Activated naive CD4-positive, alpha-beta T cell treated with Interleukin-2 at 50 U/mL for 16 hours (primary cell): ENCODE results near the gene THRB.

Experiments
- DNase-seq: peaks from one replicate; pipeline ENCODE4 v3.0.0-alpha.2; 2020

The THRB gene

DNA sequence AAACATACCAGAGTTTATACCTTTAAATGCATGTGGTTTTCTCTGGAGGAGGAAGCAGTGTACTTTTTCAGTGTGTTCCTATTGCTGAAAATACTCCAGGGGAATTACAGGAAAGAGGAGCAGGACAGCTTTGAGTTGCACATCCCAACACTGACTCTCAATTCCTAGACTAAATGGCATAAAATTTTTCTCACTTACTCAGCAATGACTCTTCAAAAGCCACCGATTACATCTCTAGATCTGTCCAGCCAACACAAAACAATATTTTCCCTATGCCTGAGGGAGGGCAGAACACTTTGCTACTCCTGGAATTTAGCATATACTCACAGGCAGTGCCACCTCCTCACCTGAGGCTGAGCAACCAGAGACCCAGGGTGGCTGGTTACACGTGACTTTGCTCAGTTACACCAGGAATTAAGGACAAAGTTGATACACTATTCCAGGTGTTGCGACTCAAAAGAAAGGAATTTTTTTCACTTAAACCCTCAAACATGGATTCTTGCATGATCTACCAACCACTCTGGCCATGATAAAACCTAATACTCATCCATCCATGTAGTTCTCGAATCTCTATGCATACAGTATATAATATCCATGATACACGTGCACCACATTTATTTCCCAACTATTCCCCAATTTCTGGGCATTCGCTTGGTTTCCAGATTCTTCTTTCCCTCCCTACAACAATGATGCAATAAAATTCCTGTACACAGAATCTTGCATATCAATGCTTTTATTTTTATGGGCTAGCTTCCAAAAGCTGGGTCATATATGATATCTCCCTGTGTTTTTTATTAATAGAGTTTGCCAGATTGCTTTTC lies 194.6 kb downstream of the THRB start:
- no peak for DNase-seq

DNA sequence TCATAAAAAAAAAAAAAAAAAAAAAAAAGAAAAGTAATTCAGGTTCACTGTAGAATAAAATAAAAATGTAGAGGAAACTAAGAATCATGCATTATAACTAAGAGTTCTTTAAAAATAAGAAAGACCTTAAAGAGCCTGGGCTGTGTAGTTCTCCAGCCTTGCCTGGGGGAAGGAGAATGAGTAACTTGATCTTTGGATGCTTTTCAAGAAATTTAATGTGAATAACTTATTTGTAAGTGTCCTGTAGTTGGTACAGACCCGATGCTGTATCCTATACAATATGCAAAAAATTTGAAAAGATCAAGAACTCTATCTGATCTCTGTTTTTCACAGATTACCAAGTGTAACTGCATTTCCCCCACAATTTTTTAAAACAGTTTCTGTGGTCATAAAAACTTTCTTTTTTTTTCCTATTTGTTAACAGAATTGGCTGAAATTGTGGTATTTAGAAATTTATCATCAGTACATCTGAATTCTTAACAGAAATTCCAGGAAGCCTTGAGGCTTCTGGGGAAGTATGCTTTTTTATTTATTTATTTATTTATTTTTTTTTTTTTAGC lies 195.3 kb downstream of the THRB start:
- no peak for DNase-seq

DNA sequence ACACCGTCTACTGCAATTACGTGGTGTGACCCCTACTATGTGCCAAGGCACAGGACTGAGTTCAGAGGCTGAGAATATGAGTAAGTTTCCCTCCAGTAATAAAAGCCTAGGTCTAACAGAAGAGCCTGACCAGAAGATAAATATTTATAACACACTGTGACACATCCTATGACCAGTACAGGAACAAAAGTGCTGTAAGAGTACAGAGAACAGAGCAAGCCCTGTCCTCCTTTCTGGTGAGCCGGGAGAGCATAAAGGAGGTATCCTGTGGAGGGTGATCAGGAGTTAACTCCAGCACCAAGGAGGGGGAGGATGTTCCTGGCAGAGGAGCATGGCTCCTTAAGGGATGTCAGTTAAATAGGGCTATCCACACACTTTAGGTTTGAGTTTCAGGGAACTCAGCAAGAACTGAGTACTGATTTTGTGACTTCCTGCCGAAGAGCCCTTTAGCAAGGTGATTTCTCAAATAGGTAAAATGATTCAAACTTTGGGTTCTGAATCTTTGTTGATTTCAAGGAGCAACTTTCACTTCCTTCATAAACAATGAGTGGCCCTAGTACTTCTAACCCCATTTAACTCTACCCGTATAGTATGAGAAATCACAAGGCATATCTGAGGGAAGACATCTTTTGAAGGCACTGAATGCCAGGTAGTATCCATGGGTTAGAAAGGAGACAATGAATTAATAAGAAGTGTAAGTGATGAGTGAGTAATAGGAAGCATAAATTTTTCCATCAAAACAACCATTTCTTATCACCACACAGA lies 198.0 kb downstream of the THRB start:
- no peak for DNase-seq

GRCh38 chr3:24294150-24294549 lies 200.5 kb downstream of the THRB start:
- no peak for DNase-seq

DNA sequence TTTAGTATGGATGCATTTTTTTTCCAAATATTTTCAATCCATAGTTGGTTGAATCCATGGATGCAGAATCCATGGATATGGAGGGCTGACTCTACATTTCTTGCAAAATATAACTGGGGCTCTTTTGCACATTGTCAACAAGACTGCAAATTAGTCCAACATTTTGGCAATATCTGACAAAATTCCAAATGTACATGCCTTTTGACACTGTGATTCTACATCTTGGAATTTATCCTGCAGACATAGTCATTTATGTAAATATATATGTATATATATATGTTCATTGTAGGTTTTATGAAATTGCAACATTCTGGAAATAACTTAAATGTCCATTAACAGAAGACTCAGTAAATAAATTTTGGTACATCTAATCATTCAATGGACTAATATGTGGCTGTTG lies 203.0 kb downstream of the THRB start:
- DNase-seq: no peak

DNA sequence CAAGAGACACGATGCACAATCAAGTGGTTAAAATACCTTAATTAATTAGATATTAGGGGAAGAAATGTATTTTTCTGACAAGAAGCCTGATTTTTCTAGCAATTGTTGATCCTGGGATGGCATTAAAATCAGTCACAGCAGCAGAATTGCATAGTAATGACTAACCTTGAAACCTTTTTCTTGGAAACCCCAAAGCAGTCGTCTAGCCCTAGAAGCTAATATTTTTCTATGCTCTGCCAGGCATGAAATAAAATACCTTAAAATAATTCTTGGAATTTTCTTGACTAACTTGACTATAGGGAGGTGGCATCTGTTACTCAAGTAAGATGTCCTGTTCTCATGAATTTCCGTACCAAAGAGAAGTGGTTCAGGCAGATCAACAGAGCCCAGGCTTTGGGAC lies 204.1 kb downstream of the THRB start:
- DNase-seq: no peak

GRCh38 chr3:24288496-24289236 lies 206.0 kb downstream of the THRB start:
- DNase-seq: no peak

DNA sequence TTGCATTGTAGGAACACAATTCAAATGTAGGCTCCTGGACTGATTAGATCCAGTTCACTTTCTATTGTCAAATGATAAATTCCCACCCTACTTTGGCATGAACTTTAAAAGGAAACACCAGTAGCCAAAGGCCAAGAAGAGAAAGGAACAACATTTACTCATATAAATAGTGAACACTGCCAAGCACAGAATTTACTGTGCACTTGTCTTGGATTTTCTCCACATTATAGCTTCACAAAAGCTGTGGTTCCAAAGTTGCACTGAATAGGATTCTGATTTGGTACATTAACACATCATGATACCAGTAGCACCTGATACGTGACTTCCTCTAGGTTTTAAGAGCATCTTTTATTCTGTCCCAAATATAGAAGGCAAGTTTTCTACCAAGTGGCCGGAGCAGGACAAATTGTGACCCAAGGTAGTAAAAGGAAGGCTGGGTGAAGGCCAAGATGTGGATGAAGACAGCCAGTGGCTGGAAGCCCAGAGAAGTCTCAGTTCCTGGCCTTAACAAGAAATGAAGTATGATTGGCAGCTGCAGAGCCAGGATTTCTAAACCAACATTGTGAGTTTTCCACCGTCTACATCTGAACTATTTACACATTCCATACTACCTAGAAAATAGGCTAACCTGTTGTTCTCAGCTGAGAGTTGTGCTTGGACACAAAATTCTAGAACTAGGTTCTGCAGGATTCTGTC lies 206.7 kb downstream of the THRB start:
- no peak for DNase-seq

GRCh38 chr3:24286405-24286804 lies 208.2 kb downstream of the THRB start:
- no peak for DNase-seq

- DNase-seq: no peak
These were observed 216.1 kb downstream of the THRB start for GRCh38 chr3:24278543-24278942.

DNA sequence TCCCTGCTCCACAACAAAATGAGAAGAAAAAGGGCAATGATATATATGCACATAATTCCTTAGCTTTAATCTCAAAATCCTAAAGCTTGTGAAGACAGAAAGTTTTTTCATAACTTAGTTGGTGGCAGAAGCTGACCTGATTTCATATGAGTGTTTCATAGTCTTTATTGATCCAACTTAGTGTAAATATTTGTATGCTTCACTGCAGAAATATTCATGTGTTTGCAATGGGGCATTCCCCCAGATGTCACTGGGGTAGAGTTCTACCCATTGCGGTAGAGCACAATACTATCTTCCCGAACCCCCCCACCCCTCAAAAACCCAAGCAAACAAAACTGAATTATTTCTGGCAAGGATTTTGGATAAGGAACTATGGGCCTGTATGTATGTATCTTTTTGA lies 221.2 kb downstream of the THRB start:
- no peak for DNase-seq

GRCh38 chr3:24272875-24273274 lies 221.8 kb downstream of the THRB start:
- no peak for DNase-seq

- DNase-seq: no peak
These were observed 222.2 kb downstream of the THRB start for GRCh38 chr3:24272408-24272807.

- DNase-seq: no peak
These were observed 223.4 kb downstream of the THRB start for GRCh38 chr3:24271228-24271627.

GRCh38 chr3:24270744-24271143 lies 223.9 kb downstream of the THRB start:
- DNase-seq: no peak

DNA sequence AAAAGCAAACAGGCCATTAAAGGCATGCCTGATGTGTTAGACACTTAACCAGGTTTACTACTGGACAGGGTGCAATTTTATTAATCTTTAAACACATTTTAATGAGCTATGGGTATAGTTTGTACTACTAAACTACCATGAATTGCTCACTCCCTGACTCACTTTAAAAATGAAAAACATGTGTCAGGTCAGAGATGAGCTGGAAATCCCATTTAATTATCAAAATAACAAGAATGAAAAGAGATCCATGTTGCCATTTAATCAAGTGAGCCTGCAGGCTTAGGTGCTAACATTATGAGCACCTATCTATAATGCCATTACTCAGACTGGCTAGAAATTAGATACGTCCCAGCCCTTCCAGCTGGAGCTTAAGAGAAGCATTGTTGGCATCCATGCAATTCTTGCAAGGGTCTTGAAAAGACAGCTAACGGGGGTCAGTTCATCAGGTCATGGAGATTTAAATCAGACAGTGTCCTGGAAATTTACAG lies 224.4 kb downstream of the THRB start:
- no peak for DNase-seq

DNA sequence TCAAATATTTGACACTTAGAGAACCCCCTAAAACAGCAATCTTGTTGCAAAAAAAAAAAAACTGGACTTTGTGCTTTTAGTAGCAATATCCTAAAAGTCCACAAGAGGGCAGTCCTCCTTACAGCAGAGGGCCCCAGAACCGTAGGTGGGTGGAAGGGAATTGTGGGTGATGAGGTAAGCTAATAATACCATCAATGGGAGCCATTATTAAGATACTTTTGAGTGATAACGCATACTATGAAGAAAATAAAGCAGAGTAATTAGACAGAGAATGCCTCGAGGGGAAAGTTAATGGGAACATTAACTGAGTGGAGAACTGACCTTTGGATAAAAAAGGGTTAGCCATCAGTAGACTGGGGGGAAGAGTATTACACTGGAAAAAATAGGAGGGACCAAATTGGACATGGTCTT lies 229.9 kb downstream of the THRB start:
- no peak for DNase-seq

DNA sequence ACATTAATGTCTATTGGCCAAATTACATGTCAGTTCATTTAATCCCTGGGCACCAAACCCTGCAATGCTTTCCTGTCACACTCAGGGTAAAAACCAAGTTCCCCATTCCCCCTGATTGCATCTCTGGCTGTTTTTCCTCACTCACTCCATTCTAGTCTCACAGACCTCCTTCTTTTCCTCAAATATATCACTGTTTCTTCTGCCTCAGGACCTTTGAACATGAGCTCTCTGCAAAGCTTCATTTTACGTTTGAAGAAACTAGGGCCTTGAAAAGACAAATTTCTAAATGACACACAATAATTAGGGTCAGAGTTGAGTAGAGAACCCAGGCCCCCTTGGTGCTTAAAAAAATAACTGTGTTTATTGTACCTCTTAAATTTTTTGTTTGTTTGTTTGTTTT lies 230.6 kb downstream of the THRB start:
- DNase-seq: no peak

DNA sequence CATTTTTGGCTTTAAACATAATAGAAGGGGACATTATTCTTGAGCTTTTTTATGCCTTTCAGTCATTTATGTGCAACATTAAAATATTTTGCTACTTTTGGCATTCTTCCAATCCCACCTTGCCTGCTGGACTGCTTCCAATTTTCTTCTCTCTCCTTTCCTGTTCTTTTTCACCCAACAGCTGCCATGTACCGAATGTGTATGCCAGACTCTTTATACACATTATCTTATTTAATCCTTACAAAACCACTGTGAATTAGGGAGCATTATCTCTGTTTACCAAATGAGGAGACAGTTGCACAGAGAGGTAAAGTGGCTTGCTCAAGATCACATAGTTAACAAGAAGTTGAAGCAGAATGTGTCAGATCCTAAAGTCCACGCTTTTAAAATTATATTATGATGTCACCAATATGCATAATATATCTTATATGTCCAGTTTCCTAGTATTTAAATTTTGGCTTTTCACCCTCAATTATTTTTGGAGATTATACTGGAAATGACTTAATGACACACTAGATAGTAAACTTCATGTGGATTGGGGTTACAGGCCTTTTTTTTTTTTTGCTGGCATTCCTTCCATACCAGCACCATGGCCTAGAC lies 231.5 kb downstream of the THRB start:
- DNase-seq: no peak

DNA sequence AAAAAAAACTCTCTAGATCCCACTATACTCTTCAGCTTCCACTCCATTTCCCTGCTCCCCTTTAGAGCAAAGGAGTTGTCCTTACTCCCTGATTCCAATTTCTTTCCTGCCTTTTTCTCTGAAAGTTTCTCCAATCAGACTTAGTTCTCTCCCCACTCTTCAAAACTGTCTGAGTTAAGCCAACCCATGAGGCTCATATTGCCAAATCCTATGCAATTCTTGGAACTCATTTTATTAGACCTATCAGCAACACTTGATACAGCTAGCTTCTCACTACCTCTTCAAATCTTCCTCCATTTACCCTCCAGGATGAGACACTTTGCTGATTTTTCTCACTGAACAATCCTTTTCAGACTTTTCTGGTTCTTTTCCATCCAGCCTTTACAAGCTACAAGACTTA lies 233.1 kb downstream of the THRB start:
- no peak for DNase-seq

DNA sequence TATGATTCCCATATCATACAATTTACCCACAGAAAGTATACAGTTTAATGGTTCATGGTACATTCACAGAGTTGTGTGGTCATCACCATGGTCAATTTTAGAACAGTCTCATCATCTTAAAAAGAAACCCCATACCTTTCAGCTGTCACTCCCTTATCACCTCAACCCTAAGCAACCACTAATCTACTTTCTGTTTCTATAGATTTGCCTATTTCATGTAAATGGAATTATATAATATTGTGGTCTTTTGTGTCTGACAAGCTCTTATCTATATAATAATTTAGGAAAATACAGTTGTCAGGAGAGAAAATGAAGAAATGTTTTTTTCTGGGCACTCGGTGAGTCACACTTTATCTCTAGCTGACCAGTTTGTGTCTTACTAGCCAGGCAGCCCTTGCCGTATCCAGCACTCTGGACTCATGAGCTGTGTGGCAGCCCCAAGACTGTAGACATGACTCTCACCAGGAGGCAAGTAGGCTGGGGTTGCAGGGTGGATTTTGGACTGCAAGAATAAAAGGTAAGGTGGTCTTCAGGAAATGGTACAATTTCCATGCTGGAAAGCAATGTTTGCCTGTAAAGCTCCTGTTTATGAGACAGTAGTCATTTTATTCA lies 234.6 kb downstream of the THRB start:
- DNase-seq: no peak
